Measurements from ENCODE around the gene HOMER2. TPM values are rescaled to one million over a fixed set of nuclear protein-coding genes. Genes with fewer than 3 reads are reported as not detected.

HOMER2 gene
- total RNA-seq, 2 experiments from 2014 or later: 5.6 TPM

DNA sequence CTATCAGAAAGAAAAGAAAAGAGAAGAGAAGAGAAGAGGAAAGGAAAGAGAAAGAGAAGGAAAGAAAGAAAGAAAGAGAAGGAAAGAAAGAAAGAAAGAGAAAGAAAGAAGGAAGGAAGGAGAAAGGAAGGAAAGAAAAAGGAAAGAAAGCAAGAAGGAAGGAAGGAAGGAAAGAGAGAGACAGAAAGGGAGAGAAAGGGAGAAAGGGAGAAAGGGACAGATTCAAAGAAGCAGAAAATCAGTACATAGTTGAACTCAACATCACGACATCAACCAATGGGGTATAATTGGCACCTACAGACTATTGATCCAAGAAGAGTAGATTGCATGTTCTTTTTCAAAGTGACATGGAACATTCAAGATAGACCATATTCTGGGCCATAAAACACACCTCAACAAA, 45.2 kb downstream of the HOMER2 start:
- Histone ChIP-seq H4K20me1 (ENCODE audit: insufficient read depth, low read length) (no peaks in the 10 kb centered on the region), H3K4me2 (ENCODE audit: low read length) (no peak overlapping the region), H3K9me3 (ENCODE audit: low read length) (no peaks in the 10 kb centered on the region), H2AFZ (ENCODE audit: low read length) (no peak overlapping the region), H3K27ac (ENCODE audit: low read depth, low read length, poor library complexity, severe bottlenecking) (no peak overlapping the region), H3K36me3 (ENCODE audit: insufficient read depth, low read length) (no peaks in the 10 kb centered on the region), H3K4me1 (ENCODE audit: insufficient read depth, low read length, poor library complexity, severe bottlenecking) (no peaks in the 10 kb centered on the region), H3K9me2 (ENCODE audit: insufficient read depth, low read length) (no peaks in the 10 kb centered on the region), H3K79me2 (ENCODE audit: insufficient read depth, low read depth, low read length) (no peaks in the 10 kb centered on the region), H3K4me3 (ENCODE audit: low read depth, low read length, poor library complexity, severe bottlenecking) (no peak overlapping the region)
- intact Hi-C loops (cut with micrococcal nuclease; ENCODE audit: unreplicated experiment): no loop called here
- TF ChIP-seq, protein P1, sequence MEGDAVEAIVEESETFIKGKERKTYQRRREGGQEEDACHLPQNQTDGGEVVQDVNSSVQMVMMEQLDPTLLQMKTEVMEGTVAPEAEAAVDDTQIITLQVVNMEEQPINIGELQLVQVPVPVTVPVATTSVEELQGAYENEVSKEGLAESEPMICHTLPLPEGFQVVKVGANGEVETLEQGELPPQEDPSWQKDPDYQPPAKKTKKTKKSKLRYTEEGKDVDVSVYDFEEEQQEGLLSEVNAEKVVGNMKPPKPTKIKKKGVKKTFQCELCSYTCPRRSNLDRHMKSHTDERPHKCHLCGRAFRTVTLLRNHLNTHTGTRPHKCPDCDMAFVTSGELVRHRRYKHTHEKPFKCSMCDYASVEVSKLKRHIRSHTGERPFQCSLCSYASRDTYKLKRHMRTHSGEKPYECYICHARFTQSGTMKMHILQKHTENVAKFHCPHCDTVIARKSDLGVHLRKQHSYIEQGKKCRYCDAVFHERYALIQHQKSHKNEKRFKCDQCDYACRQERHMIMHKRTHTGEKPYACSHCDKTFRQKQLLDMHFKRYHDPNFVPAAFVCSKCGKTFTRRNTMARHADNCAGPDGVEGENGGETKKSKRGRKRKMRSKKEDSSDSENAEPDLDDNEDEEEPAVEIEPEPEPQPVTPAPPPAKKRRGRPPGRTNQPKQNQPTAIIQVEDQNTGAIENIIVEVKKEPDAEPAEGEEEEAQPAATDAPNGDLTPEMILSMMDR (conservative IDR thresholded peaks at IDR 0.05; ENCODE audit: low read length): no peak
- no peak for TF ChIP-seq EZH2phosphoT487 (IDR thresholded peaks at IDR 0.05; ENCODE audit: borderline replicate concordance, low read depth, low read length)
- ChIA-PET CTCF (ENCODE audit: unreplicated experiment) (no interaction called here), POLR2A (no interaction called here)
- BruUV-seq (replicated peaks): no TSS peak
- DNase-seq (ENCODE audit: low spot score): no peak

GRCh38 chr15:82904574-82904973, 47.9 kb downstream of the HOMER2 start:
- no peak for DNase-seq (ENCODE audit: low spot score)
- ChIA-PET CTCF (ENCODE audit: unreplicated experiment) (no interaction called here), POLR2A (no interaction called here)

DNA sequence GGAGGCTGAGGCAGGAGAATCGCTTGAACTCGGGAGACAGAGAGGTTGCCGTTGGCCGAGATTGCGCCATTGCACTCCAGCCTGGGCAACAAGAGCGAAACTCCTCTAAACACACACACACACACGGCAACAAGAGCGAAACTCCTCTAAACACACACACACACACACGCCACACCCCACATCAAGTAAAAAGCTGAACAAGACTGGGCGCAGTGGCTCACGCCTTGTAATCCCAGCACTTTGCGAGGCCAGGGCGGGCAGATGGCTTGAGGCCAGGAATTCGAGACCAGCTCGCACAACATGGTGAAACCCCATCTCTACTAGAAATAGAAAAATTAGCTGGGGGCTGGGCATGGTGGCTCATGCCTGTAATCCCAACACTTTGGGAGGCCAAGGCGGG, 49.0 kb downstream of the HOMER2 start:
- Histone ChIP-seq H3K4me2 (ENCODE audit: low read length) (no peak overlapping the region), H4K20me1 (ENCODE audit: insufficient read depth, low read length) (no peaks in the 10 kb centered on the region), H3K9me2 (ENCODE audit: insufficient read depth, low read length) (no peaks in the 10 kb centered on the region), H3K4me3 (ENCODE audit: low read depth, low read length, poor library complexity, severe bottlenecking) (no peak overlapping the region), H3K36me3 (ENCODE audit: insufficient read depth, low read length) (no peaks in the 10 kb centered on the region), H3K79me2 (ENCODE audit: insufficient read depth, low read depth, low read length) (no peaks in the 10 kb centered on the region), H2AFZ (ENCODE audit: low read length) (no peak overlapping the region), H3K9me3 (ENCODE audit: low read length) (no peaks in the 10 kb centered on the region), H3K27ac (ENCODE audit: low read depth, low read length, poor library complexity, severe bottlenecking) (no peak overlapping the region), H3K4me1 (ENCODE audit: insufficient read depth, low read length, poor library complexity, severe bottlenecking) (no peaks in the 10 kb centered on the region)
- TF ChIP-seq, protein P1 (conservative IDR thresholded peaks at IDR 0.05; ENCODE audit: low read length): no peak
- no peak for TF ChIP-seq EZH2phosphoT487 (IDR thresholded peaks at IDR 0.05; ENCODE audit: borderline replicate concordance, low read depth, low read length)
- DNase-seq (ENCODE audit: low spot score): no peak
- intact Hi-C loops (cut with micrococcal nuclease; ENCODE audit: unreplicated experiment): no loop called here
- ChIA-PET POLR2A (no interaction called here), CTCF (ENCODE audit: unreplicated experiment) (no interaction called here)
- no TSS peak for BruUV-seq (replicated peaks)

More at GRCh38 chr15:82904574-82904973, 47.9 kb downstream of the HOMER2 start:
- intact Hi-C loops (cut with micrococcal nuclease; ENCODE audit: unreplicated experiment): no loop called here
- no peaks in the 10 kb centered on the region for H3K9me3 ChIP-seq (ENCODE audit: low read length)
- H3K27ac ChIP-seq (ENCODE audit: low read depth, low read length, poor library complexity, severe bottlenecking): no peak overlapping the region
- no peaks in the 10 kb centered on the region for H3K9me2 ChIP-seq (ENCODE audit: insufficient read depth, low read length)
- H3K79me2 ChIP-seq (ENCODE audit: insufficient read depth, low read depth, low read length): no peaks in the 10 kb centered on the region
- no peak overlapping the region for H2AFZ ChIP-seq (ENCODE audit: low read length)
- no peaks in the 10 kb centered on the region for H4K20me1 ChIP-seq (ENCODE audit: insufficient read depth, low read length)
- H3K4me3 ChIP-seq (ENCODE audit: low read depth, low read length, poor library complexity, severe bottlenecking): no peak overlapping the region
- H3K4me1 ChIP-seq (ENCODE audit: insufficient read depth, low read length, poor library complexity, severe bottlenecking): no peaks in the 10 kb centered on the region
- no TSS peak for BruUV-seq (replicated peaks)
- no peak overlapping the region for H3K4me2 ChIP-seq (ENCODE audit: low read length)
- TF ChIP-seq, protein P1 (conservative IDR thresholded peaks at IDR 0.05; ENCODE audit: low read length): no peak
- TF ChIP-seq EZH2phosphoT487 (IDR thresholded peaks at IDR 0.05; ENCODE audit: borderline replicate concordance, low read depth, low read length): no peak
- no peaks in the 10 kb centered on the region for H3K36me3 ChIP-seq (ENCODE audit: insufficient read depth, low read length)
